Stimulated activated CD8-positive, alpha-beta memory T cell treated with anti-CD3 and anti-CD28 coated beads, Interleukin-15, amount 100 ng/mL, for 4 hours (primary cell): Measurements from ENCODE around the gene ANKRD61.
"Not testable (repeated sequence)": the region's sequence is repeated elsewhere in the genome, so short reads cannot be mapped to it uniquely, and the experiment has no call there.

ENCODE experiments used
- DNase-seq, 2 donors: peaks; one replicate each; pipeline ENCODE4 v3.0.0-alpha.2; 2020; ENCODE audit warnings: low read depth in 2 of 2

Gene ANKRD61

DNA sequence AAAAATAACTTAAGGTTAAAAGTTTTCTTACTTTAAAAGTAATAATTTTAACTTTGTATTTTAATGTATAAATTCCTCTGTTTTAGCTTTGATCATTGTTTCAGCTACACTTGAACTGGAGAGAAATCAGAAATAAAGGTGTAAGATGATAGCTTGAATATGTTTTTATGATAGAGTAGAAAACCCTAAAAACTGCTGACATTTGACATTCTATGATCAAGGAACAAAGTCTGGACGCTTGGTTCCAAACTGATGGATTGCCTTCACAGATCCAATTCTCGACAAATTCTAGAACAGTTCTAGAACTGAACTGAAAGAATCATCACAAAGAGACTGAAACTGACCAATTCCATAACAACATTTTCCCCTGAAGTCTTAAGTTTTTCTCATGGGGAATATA, at the start of gene ANKRD61:
ANKRD61 (plus strand) TSS at position 389 of the 400 bp plus-strand sequence; CDS start at position 389, 0 bp downstream.
- no peak for DNase-seq

DNA sequence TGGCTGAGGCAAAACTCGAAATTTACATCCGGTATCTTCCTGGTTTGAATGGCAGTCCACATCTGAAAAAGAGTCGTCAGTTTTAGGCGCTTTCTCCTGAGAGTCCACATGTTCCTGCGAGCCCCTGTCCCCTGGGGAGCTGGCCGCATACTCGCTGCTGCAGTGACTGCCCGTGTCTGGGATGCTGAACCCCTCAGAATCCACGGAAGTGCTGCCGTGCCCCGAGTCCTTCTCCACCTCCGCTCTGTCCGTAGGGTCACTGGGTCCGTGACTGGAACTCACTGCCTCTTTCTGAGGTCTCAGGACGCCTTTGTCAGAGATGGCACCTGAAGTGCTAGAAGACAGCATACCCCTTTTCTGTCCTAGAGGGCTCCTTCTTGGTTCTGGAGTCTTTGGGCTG, 44.1 kb upstream of the ANKRD61 start:
- DNase-seq: not testable (repeated sequence)

DNA sequence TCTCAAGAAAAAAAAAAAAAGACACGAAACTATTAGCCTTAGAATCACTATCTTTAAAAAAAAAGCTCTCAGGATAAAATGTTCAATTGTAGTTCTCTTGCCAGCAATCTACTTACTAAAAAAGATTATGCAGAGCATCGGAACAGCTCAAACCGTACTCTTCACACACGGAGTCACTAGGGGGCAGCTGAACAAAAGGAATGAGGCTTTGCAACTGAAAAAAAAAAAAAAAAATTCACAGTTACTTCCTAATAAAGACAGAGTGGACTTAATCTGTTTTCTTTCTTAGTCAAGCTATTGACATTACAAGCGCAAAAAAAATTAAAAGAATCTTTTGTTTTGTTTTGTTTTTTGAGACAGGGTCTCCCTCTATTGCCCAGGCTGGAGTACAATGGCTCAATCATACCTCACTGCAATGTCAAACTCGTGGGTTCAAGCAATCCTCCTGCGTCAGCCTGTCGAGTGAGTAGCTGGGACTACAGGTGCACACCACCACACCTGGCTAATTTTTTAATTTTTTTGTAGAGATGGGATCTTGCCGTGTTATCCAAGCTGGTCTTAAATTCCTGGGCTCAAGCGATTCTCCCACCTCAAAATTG, 33.9 kb upstream of the ANKRD61 start:
- DNase-seq: peak in 1 of 2 donors; percentile 15

DNA sequence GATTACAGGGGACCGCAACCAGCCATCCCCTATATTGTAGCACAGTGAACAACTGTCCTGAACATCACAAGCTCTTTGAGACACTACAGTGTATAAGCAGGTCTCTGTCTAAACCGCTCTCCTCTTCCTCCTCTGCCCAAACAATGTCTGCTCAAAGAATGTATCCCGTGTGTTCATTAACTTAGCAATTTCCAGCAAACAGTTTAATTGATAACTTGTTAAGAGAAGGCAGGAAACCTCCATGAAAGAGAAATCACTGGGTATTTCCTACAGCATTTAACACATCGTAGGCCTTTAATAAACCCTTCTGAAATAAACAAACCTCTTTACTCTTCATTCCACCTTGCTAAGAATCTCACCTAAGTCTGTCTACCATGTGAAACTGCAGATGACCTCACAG, 23.8 kb upstream of the ANKRD61 start:
- no peak for DNase-seq

DNA sequence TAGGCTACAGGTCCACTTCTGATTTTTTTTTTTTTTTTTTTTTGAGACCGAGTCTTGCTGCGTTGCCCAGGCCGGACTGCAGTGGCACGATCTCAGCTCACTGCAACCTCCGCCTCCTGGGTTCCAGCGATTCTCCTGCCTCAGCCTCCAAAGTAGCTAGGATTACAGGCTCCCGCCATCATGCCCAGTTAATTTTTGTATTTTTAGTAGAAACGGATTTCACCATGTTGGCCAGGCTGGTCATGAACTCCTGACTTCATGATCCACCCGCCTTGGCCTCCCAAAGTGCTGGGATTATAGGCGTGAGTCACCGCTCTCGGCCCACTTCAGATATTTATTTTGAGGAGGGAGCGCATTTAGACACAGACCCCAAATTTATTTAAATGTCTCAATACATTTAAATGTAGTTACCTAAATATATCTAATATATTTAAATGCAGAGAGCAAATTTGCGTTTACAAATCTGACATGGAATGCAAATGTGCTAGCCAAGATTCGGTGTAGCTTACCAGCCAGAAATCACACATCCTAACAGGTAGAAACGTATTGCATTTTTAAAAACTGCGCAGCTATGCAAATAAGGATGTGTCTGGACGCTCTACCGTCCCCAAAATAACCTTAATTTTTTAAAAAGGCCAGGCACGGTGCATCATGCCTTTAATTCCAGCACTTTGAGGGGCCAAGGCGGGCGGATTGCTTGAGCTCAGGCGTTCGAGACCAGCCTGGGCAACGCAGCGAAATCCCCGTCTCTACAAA, 23.2 kb upstream of the ANKRD61 start:
- not testable (repeated sequence) for DNase-seq

DNA sequence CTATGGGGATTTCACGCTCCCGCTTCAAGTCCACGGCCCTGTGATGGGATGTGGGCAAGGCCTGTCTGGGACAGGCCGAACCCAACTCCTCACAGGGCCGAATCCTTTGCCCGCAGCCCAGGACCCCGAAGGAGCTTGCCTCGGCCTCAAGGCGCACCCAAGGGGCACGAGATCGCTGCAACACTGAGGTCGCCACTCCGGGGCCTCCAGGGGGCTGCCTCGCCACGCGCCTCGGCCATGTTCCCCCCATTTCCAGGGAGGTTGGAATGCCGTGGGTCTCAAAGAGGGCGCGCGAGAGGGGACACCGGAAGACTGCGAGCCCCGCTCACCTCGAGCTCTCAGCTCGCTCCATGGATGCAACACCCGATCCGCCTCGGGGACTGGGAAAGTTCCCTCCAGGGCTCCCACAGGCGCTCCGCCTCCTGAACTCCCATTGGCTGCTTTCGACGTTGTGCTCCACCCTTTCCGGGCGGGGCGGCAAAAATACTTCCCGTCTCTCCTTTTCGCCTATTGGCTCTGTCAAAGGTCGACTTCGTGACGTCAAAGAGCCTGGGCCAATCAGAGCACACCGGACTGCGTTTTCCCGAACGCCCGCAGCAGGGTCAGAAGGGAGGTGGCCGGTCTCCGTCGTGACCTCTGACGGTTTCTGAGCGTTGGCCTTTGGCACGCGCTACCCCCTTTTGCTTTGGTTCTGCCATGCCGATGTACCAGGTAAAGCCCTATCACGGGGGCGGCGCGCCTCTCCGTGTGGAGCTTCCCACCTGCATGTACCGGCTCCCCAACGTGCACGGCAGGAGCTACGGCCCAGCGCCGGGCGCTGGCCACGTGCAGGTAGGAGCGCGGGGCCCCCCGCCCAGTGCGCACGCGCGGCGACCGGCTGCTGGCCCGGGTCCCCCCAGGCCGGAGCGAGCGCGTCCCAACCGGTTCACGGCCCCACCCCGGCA, 22.2 kb upstream of the ANKRD61 start, which contains the start of the genes AIMP2 and PMS2:
AIMP2 (plus strand) TSS at position 605 of the 944 bp plus-strand sequence; CDS start at position 697, 92 bp downstream.
PMS2 (minus strand) TSS at position 382 of the 944 bp plus-strand sequence; CDS start at position 352, 30 bp downstream.
- peak; percentile 90 to 95 for DNase-seq

DNA sequence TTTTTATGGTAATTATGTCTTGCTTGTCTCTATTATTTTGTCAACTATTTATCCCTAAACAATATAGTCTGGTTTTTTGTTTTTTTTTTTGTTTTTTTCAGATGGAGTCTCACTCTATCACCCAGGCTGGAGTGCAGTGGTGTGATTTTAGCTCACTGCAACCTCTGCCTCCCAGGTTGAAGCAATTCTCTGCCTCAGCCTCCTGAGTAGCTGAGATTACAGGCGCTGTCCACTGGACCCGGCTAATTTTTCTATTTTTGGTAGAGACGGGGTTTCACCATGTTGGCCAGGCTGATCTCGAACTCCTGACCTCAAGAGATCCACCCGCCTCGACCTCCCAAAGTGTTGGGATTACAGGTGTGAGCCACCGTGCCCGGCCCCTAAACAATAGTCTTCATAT, 20.8 kb upstream of the ANKRD61 start:
- DNase-seq: not testable (repeated sequence)

DNA sequence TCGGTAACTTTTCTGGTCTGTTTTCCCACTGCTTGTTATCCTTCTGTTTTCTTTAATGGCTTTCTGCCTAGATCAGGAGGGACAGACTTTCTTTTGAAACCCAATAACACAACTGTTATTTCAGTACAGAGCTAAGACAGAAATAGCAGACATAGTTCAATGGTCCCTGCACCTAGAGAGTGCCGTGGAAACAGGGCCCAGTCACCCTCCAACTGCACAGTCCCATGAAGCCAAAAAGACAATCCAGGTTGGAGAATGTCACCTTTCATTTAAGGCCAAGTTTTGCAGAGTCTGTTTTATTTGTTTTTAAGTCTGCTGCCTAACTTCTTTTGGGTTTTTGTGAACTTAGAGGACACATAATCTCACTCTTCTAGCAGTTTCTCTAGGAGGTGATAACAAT, 19.6 kb upstream of the ANKRD61 start:
- DNase-seq: no peak

DNA sequence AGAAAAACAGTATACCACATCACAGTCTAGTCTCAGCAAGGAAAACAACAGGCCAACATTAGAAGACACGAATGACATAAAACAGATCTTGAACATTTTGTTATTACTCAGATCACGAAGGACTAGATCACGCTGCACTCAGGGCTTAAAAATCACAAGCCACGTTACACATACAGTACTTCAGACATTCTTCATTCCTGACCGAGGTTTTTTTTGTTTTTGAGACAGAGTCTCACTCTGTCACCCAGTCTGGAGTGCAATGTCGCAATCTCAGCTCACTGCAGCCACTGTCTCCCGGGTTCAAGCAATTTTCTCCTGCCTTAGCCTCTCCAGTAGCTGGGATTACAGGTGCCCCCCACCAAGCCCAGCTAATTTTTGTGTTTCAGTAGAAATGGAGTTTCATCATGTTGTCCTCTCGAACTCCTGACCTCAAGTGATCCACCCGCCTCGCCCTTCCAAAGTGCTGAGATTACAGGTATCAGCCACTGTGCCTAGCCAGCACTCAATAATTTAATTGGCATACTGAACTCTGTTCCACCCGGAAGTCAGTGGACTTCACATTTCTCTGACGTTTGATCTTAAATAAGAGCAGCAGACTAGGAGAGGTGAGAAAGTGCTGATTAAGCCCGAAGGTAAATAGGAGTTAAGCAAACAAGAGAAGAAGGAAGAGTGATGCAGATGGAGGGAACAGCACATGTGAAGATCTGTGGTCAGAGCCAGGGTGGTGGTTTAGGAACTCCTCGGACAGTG, 18.6 kb upstream of the ANKRD61 start:
- no peak for DNase-seq

DNA sequence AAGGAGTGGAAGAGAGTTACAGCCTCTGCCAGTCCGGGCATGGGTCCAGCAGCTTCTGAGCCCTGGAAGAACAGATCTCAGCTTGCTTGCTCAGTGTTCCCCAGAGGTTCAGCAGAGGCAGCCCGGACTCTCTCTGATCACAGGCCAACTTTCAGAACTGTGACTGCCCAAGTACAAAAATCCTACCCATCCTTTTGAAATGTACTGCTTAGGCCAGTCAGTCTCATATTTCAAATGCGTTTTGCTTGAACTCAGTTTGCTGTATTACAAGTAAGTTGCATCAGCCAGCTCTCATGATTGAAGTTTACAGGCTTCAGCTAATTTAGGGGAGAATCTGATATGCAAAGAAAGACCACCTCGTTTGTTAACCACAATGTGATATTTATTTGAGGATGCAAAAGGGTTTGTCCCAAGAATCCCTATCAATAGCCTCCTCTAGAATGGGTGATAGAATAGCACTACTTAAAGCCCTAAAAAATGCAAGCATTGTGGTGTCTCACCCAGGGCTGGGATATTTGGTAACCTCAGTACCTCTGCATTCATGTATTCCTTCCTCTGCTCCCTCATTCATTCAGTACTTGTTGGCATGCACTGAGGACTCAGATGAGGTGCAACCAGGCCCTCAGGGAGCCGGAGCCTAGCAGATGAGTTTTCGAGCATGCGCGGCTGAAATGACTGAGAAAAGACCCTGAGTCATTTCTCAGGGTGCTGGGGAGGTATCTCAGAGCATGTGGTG, 15.1 kb upstream of the ANKRD61 start:
- DNase-seq: no peak

DNA sequence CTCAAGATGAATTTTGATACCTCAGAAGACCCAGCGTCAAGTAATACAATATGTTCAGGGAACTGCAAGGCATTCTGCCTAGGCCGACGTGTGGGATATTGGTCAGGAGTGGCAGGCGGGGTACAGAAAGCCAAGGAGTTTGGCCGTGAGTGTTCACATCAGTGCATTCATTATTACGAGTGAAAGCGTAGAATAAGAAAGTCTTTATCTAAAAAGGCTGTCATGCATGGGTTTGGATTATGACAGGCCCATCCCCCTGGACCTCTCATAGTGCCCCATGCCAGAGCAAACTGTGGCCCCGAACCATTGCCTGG, 14.6 kb upstream of the ANKRD61 start:
- no peak for DNase-seq

DNA sequence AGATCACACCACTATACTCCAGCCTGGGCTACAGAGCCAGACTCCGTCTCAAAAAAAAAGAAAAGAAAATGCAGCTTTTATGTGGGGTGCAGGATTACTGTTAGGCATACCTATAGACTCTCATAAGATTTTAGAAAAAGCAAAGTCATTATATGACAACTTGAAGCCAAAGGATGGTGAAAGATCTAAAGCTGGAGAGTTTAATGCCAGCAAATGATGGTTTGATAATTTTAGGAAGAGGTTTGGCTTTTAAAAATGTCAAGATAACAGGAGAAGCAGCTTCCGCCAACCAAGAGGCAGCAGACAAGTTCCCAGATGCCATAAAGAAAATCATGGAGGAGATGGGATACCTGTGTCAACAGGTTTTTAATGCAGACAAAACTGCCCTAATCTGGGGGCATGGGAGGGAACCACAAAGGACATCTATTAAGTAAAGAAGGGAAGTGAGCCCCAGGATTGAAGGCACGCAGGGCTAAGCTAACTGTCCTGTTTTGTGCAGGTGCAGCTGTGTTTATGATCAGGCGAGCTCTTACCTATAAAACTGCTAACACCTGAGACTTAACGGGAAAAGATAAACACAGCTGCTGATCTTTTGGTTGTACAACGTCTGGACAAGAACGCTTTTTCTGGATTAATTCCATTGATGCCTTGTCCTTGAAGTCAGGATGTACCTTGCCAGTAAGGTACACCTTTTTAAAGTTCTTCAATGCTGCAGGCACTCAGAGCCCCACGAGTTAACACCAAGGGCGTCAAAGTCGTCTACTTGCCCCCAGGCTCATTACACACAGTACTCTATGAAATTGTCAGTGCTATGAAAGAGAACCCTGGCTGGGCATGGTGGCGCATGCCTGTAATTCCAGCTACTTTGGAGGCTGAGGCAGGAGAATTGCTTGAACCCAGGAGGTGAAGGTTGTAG, 10.5 kb upstream of the ANKRD61 start:
- no peak for DNase-seq

DNA sequence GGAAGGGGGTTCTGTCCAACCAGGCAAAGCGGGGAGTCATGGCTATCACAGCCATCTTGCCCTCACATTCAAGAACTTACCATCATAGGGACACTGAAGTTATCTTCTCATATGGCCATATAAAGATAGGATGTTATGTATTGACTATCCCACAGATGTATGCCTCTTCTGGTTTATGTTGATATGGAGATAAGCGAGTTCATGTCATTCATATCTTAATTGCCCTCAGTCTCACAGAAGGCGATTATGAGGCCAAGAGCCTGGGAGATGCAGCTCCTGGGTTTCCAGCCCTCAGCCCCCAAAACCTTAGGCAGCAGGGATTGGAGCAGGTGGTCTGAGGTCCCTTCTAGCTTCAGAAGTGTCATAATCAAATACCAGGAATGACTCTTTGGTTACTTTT, 8.5 kb upstream of the ANKRD61 start:
- DNase-seq: no peak

DNA sequence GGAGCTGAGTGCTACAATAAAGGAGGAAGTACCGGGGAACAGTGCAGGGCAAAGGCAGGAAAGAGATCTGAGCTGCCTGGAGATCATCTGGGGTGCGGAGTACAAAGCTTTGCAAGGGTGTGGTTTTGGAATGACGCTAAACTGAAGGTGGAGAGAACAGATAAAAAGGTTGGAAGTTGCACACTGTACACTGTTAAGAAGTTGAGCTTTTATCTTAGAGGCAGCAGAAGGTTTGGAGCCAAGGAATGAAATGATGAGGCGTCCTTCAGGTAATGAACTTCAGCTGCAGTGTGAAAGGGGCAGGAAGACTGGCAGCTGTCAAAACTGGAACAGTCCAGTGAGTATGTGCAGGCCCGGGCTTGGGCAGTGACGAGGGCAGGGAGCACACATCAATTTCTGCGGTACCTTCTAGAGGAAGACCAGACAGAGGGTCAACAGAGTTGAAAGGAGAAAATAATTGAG, 7.2 kb upstream of the ANKRD61 start:
- DNase-seq: no peak

DNA sequence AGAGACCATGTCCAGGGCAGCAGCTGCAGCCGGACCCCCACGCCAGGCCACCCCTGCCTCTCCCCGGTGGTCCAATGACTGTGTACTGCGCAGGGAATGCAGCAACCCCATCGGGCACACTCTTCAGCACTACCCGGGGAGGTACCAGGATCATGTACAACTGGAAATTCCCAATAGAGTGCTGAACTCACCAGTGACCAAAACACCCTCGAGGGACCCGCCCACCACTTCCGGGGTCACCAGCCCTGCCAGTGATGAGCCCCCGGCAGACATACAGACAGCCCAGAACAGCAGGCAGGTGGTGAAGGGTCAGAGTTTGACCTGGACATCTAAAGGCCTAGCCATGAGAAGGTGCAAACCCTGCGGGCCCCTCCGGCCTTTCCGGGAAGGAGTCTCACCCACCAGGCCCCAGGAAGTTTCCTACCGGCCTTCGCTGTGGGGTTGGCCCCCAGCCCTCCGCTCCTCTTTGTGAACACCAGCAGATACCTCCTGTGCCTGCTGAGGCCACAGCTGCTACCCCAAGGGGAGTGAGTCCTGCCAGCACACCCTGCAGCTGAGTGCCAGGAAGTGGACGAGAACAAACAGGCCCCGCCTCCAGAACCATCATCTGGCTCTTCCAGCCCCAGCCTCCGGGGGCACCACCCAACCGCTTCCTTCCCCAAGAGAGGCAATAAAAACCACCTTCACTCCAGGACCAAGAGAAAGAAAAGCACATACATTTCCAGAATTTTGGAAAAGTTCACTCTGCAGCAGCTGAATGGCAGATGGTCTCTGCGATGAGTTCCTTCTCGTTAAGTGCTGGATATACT, 5.0 kb upstream of the ANKRD61 start:
- DNase-seq: peak; percentile 16 to 33

DNA sequence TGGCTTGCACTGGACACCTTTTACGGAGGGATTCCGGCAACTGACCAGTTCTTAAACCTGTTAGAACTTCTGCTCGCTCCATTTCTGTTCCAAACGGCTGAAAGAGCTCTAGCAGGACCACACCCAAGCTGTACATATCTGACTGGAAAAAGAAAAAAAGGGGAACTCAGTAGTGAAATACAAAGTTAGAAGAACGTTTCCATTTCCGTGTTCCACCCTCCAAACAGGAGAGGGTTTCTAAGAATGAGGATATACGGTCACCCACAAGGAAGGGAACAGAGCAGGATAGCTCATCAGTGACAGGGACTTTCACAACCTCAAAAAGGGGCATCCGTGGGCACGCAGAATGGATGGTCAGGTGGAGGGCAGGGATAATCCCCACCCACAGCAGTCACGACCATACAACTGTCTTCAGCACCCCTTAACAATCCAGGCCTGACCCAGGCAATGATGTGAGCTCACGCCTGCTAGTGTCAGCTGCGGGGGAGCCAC, 4.3 kb upstream of the ANKRD61 start:
- DNase-seq: no peak

DNA sequence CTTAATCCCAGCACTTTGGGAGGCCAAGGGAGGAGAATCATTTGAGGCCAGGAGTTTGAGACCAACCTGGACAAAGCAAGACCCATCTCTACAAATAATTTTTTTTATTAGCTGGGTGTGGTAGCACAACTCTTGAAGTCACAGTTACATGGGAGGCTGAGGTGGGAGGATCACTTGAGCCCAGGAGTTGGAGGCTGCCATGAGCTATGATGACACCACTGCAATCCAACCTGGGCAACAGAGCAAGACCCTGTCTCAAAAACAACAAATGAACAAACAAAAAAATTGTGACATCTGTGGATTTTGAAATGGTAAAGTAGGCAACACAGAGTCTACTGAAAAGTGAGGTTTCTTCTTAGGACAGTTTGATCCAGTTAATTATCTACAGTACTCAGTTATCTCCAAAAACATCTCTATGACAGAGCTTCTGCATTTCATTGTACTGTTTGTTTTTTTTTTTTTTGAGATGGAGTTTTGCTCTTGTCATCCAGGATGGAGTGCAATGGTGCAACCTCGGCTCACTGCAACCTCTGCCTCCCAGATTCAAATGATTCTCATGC, 3.3 kb upstream of the ANKRD61 start:
- DNase-seq: no peak

DNA sequence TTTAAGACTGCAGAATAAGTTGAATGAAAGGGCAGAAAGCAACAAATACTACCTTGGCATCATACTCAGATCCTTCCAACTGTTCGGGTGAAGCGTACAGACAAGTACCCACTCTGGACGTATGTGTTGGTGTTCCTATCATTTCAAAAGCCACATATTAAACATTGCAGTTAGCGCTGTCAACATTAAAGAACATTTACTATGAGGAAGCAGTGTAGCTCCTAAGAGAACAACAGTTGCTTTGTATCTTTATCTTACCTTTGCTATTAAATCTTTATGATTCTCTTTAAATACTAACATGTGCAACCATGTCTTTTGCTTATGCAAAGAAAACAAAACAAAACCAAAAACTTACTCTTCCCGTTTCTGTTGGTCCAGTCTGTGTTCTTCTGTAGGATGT, 2.6 kb upstream of the ANKRD61 start:
- DNase-seq: no peak
